Sigmoid colon (tissue), 7 donors: Measurements from ENCODE around the gene MXRA8. TPM values are rescaled to one million over a fixed set of nuclear protein-coding genes. Genes with fewer than 3 reads are reported as not detected.

Source experiments
- DNase-seq: peaks from one replicate; pipeline ENCODE4 v3.0.0-alpha.2; 2019
- H3K27ac ChIP-seq, 4 donors: fragments of 200-600 bp; sonication (generic); one replicate each; pipeline ENCODE4 v1.5.1; 2016 to 2019; ENCODE audit warnings: mild to moderate bottlenecking in 1 of 4
- H3K27me3 ChIP-seq, 3 donors: fragments of 200-600 bp; sonication (generic); one replicate each; pipeline ENCODE4 v1.5.1; 2019; ENCODE audit warnings: mild to moderate bottlenecking in 1 of 3
- H3K36me3 ChIP-seq, 4 donors: fragments of 200-600 bp; sonication (generic); one replicate each; pipeline ENCODE4 v1.5.1; 2016 to 2019
- H3K4me1 ChIP-seq, 4 donors: fragments of 200-600 bp; sonication (generic); one replicate each; pipeline ENCODE4 v1.5.1; 2017 to 2019
- H3K4me3 ChIP-seq, 4 donors: fragments of 200-600 bp; sonication (generic); one replicate each; pipeline ENCODE4 v1.5.1; 2017 to 2019; ENCODE audit warnings: mild to moderate bottlenecking in 2 of 4, moderate library complexity in 1 of 4
- H3K9me3 ChIP-seq, 4 donors: fragments of 200-600 bp in 3 of 4; sonication (generic) in 3 of 4; one replicate each; pipeline versions ENCODE4 v1.5.1 to v1.6.1; 2013 to 2019
- EP300 ChIP-seq, 4 donors: sonication (generic); formaldehyde crosslinking; IDR thresholded peaks; one replicate each; pipeline ENCODE4 v1.6.1; 2017; ENCODE audit warnings: antibody characterized with exemption in 4 of 4
- POLR2A ChIP-seq, 2 donors: fragments of 450-650 bp; IDR thresholded peaks; one replicate each; pipeline ENCODE4 v1.6.1; 2016; ENCODE audit warnings: antibody characterized with exemption in 2 of 2, mild to moderate bottlenecking in 2 of 2, moderate library complexity in 2 of 2
- POLR2AphosphoS5 ChIP-seq, 4 donors: sonication (generic); formaldehyde crosslinking; IDR thresholded peaks; one replicate each; pipeline ENCODE4 v1.6.1; 2017; ENCODE audit warnings: antibody characterized with exemption in 4 of 4
- WGBS, 2 donors: extraction: QIAGEN DNeasy Blood & Tissue Kit; methylation state at CpG; one replicate each; pipeline ENCODE4 v1.1.7; 2013; 5-methylcytosine and 5-hydroxymethylcytosine counted together
- intact Hi-C: fragments of 100-400 bp; cut with DNase I; formaldehyde crosslinking; loops from one replicate; pipeline ENCODE4 v1.15.1; 2023
- polyA plus RNA-seq, 3 donors: library from polyadenylated mRNA; stranded (reverse); fragments of 200-250 nt; gene quantifications; one replicate each; pipeline ENCODE4 v1.2.3, GENCODE V29; 2013
- total RNA-seq, 4 donors: library from RNA; depleted of rRNA; stranded (reverse); fragments of >200 nt; gene quantifications; one replicate each; pipeline ENCODE4 v1.1.0, GENCODE V29; 2016
- TF ChIP-seq, protein P1 (sequence below), 4 experiments: fragments of 450-650 bp in 3 of 4; fragments of 200-600 bp in 1 of 4; IDR thresholded peaks; one replicate each; pipeline ENCODE4 v1.5.1; 2016 to 2019; ENCODE audit warnings: antibody characterized with exemption in 4 of 4, mild to moderate bottlenecking in 3 of 4, moderate library complexity in 2 of 4
- donor health status: healthy with polysubstance abuse.
- donor health status: Bipolar disorder and iron deficiency.
- donor health status: healthy.

MXRA8 gene
- total and polyA plus RNA-seq, 7 donors = 2.8 to 234 (median 78.8) TPM

DNA sequence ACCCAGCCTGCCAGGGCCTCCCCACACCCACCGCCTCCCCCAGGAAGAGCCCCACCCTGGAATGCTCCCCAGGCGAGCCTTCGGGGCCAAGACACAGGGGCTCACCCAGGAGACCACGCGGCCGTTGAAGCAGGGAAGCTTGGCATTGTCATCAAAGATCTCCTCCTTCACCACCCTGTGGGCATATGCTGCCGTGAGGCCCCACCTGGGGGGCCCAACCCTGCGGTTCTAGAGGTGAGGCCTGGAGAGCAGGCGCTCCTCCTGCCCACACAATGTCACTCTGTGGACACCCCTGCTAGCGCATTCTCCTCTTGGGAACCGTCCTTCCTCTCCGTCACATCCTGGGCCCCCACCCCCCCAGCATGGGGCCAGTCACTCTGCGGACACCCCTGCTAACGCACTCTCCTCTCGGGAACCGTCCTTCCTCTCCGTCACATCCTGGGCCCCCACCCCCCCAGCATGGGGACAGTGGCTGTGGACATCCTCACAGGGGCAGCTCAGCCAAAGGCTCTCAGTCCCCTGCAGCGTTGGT is 15.7 kb downstream of the MXRA8 start:
- DNase-seq = no peak
- intact Hi-C loops = no loop called here
- H3K9me3 ChIP-seq = no peaks in the 10 kb centered on the region
- H3K27me3 ChIP-seq = no peaks in the 10 kb centered on the region
- no peak overlapping the region for H3K27ac ChIP-seq
- TF ChIP-seq POLR2AphosphoS5 (IDR thresholded peaks at IDR 0.05) (no peak), EP300 (IDR thresholded peaks at IDR 0.05) (no peak), POLR2A (IDR thresholded peaks at IDR 0.05) (no peak)
- TF ChIP-seq, protein P1, sequence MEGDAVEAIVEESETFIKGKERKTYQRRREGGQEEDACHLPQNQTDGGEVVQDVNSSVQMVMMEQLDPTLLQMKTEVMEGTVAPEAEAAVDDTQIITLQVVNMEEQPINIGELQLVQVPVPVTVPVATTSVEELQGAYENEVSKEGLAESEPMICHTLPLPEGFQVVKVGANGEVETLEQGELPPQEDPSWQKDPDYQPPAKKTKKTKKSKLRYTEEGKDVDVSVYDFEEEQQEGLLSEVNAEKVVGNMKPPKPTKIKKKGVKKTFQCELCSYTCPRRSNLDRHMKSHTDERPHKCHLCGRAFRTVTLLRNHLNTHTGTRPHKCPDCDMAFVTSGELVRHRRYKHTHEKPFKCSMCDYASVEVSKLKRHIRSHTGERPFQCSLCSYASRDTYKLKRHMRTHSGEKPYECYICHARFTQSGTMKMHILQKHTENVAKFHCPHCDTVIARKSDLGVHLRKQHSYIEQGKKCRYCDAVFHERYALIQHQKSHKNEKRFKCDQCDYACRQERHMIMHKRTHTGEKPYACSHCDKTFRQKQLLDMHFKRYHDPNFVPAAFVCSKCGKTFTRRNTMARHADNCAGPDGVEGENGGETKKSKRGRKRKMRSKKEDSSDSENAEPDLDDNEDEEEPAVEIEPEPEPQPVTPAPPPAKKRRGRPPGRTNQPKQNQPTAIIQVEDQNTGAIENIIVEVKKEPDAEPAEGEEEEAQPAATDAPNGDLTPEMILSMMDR (IDR thresholded peaks at IDR 0.05) = no peak
- peaks cover 0 to 36% (median 33%) of the 10 kb centered on the region in 4 donors for H3K4me1 ChIP-seq
- WGBS, 2 donors = 89 to 91% methylated on average over 18 of the region's 18 CpGs
- peaks cover 16 to 45% (median 33%) of the 10 kb centered on the region in 4 donors for H3K36me3 ChIP-seq
- H3K4me3 ChIP-seq = no peak overlapping the region

DNA sequence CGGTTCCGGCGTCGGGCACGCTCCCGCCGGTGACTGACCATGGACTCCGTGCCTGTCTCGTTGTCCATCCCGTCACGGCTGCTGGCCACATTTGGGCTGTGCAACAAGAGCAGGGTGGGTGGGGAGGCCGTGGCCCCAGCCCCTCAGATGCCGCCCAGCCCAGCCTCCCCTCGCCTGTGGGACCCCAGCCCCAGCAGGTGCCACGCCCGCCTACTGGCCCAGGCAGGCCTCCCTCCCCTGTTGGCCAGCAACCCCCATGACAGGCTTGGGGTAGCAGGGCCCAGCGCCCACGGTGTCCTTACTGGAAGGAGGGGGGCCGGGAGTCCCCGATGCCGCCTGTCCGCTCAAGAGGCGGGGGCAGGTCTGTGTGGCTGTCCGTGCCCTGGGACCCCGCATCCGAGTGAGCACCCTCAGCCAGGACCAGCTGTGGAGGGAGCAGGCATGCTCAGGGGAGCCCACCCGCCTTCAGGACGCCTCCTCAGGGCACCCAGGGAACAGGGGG is 16.2 kb downstream of the MXRA8 start:
- no peak for DNase-seq
- Histone ChIP-seq H3K27ac (no peak overlapping the region), H3K4me3 (no peak overlapping the region), H3K27me3 (no peaks in the 10 kb centered on the region), H3K4me1 (peaks cover 0 to 31% (median 28%) of the 10 kb centered on the region in 4 donors), H3K36me3 (peaks cover 16 to 50% (median 36%) of the 10 kb centered on the region in 4 donors), H3K9me3 (no peaks in the 10 kb centered on the region)
- 96 to 98% methylated on average over 28 of the region's 28 CpGs for whole genome bisulfite sequencing, 2 donors
- intact Hi-C loops = no loop called here
- no peak for TF ChIP-seq EP300 (IDR thresholded peaks at IDR 0.05)
- TF ChIP-seq POLR2A (IDR thresholded peaks at IDR 0.05) = no peak
- TF ChIP-seq, protein P1 (IDR thresholded peaks at IDR 0.05) = no peak
- TF ChIP-seq POLR2AphosphoS5 (IDR thresholded peaks at IDR 0.05) = no peak

DNA sequence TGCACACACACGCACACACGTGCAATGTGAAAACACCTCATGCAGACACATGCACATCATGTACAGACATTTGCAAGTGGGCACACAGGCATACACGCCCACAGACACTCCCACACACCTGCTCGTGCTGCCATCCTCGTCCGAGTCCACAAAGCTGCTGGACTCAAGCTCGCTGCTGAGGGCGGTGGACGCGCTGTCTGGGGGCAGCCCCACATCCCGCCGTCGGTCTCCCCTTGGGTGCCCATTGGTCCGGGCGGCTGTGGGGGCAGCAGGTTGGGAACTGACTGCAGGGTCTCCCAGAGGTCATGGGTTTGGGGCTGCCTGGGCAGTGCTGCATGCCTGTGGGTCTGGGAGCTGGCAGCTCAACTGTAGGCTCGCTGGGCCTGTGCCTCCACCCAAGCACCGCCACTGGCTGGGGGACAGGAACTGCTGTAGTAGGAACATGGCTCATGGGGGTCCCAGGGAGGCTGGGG is 16.8 kb downstream of the MXRA8 start:
- Histone ChIP-seq H3K4me1 (peaks cover 0 to 26% (median 23%) of the 10 kb centered on the region in 4 donors), H3K36me3 (peaks cover 16 to 56% (median 37%) of the 10 kb centered on the region in 4 donors), H3K27me3 (no peaks in the 10 kb centered on the region), H3K27ac (no peak overlapping the region), H3K4me3 (no peak overlapping the region), H3K9me3 (no peaks in the 10 kb centered on the region)
- WGBS, 2 donors = 92 to 94% methylated on average over 17 of the region's 17 CpGs
- no peak for TF ChIP-seq POLR2AphosphoS5 (IDR thresholded peaks at IDR 0.05)
- TF ChIP-seq, protein P1 (IDR thresholded peaks at IDR 0.05) = no peak
- no peak for TF ChIP-seq EP300 (IDR thresholded peaks at IDR 0.05)
- no peak for TF ChIP-seq POLR2A (IDR thresholded peaks at IDR 0.05)
- intact Hi-C loops = no loop called here
- DNase-seq = no peak

DNA sequence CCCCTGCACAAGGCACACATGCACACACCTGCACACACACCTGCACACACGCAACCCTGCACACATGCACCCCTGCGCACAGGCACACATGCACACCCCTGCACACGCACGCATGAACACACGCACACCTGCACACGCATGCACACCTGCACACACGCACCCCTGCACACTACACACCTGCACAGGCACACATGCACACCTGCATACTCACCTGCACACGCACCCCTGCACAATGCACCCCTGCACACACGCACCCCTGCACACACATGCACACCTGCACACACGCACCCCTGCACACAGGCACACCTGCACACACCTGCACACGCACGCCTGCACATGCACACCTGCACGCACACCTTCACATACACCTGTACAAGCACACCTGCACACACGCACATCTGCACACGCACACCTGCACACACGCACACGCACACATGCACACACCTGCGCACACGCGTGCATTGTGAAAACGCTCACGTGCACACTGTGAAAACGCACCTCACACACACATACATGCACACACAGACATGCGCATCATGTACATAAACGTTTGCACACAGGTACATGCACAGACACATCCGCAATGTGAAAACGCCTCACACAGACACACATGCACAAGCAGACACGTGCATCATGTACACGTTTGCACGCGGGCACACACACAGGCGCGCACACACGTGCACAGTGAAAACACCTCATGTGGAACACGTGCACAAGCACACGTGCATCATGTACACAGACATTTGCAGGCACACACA is 17.4 kb downstream of the MXRA8 start:
- 94% methylated on average over 36 of the region's 36 CpGs for WGBS, 2 donors
- Histone ChIP-seq H3K4me3 (no peak overlapping the region), H3K36me3 (peaks cover 16 to 60% (median 37%) of the 10 kb centered on the region in 4 donors), H3K4me1 (peaks cover 0 to 20% (median 17%) of the 10 kb centered on the region in 4 donors), H3K27ac (no peak overlapping the region), H3K27me3 (no peaks in the 10 kb centered on the region), H3K9me3 (no peaks in the 10 kb centered on the region)
- TF ChIP-seq, protein P1 (IDR thresholded peaks at IDR 0.05) = no peak
- TF ChIP-seq POLR2AphosphoS5 (IDR thresholded peaks at IDR 0.05) (no peak), POLR2A (IDR thresholded peaks at IDR 0.05) (no peak), EP300 (IDR thresholded peaks at IDR 0.05) (no peak)
- intact Hi-C loops = no loop called here
- no peak for DNase-seq
